Osteocyte (in vitro differentiated cells): ENCODE measurements around the gene TMEM143. TPM values are rescaled to one million over a fixed set of nuclear protein-coding genes. Genes with fewer than 3 reads are reported as not detected.
"Not testable (repeated sequence)": the region's sequence is repeated elsewhere in the genome, so short reads cannot be mapped to it uniquely, and the experiment has no call there.

ENCODE experiments used
- DNase-seq: peaks from one replicate; pipeline ENCODE4 v3.0.0; 2021; ENCODE audit warnings: mixed read lengths; ENCODE audit not compliant: unreplicated experiment; ENCODE audit errors: extremely low spot score
- H3K27ac Mint-ChIP-seq: one replicate; pipeline ENCODE4 v1.8.0; 2021; ENCODE audit warnings: mild to moderate bottlenecking, mixed read lengths; ENCODE audit not compliant: unreplicated experiment
- H3K27me3 Mint-ChIP-seq: one replicate; pipeline ENCODE4 v1.8.0; 2021; ENCODE audit warnings: mixed read lengths; ENCODE audit not compliant: unreplicated experiment
- H3K36me3 Mint-ChIP-seq: one replicate; pipeline ENCODE4 v1.8.0; 2021; ENCODE audit warnings: mixed read lengths; ENCODE audit not compliant: unreplicated experiment
- H3K4me1 Mint-ChIP-seq: one replicate; pipeline ENCODE4 v1.8.0; 2021; ENCODE audit warnings: mixed read lengths; ENCODE audit not compliant: unreplicated experiment
- H3K4me3 Mint-ChIP-seq: one replicate; pipeline ENCODE4 v1.8.0; 2021; ENCODE audit warnings: mild to moderate bottlenecking, moderate library complexity, mixed read lengths; ENCODE audit not compliant: unreplicated experiment
- H3K9me3 Mint-ChIP-seq: one replicate; pipeline ENCODE4 v1.8.0; 2021; ENCODE audit warnings: mixed read lengths; ENCODE audit not compliant: unreplicated experiment
- total RNA-seq: library from RNA; stranded (reverse); gene quantifications from 2 replicates; pipeline ENCODE4 v1.2.1, GENCODE V29; 2021
- TF ChIP-seq, protein P1 (sequence below): fragments of 200-600 bp; sonication (generic); IDR thresholded peaks from 2 replicates; pipeline ENCODE4 v1.5.0; 2021; ENCODE audit warnings: antibody characterized with exemption, mild to moderate bottlenecking, moderate library complexity

TMEM143 gene
- total RNA-seq, 1 donor from 2014 or later = 9.1 TPM

DNA sequence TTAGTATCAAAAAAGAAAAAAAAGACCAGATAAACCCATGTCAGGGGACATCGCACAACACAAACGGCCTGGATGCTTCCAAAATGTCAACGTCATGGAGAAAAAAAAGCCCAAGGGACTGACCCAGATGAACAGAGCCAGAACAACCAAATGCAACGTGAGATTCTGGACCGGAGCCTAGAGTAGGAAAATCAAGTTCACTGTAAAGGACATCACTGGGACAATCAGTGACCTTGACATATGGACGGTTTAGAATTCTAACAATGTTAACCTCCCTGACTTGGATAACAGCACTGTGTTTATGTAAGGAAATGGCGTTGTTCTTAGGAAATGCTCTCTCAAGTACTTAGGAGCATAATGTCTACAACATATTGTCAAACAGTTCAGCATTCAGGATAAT lies 53.5 kb downstream of the TMEM143 start:
- Mint-ChIP-seq H3K4me1 (peaks cover 6% of the 10 kb centered on the region), H3K27ac (no peak overlapping the region), H3K9me3 (no peaks in the 10 kb centered on the region), H3K36me3 (no peaks in the 10 kb centered on the region), H3K27me3 (no peaks in the 10 kb centered on the region), H3K4me3 (no peak overlapping the region)
- TF ChIP-seq, protein P1, sequence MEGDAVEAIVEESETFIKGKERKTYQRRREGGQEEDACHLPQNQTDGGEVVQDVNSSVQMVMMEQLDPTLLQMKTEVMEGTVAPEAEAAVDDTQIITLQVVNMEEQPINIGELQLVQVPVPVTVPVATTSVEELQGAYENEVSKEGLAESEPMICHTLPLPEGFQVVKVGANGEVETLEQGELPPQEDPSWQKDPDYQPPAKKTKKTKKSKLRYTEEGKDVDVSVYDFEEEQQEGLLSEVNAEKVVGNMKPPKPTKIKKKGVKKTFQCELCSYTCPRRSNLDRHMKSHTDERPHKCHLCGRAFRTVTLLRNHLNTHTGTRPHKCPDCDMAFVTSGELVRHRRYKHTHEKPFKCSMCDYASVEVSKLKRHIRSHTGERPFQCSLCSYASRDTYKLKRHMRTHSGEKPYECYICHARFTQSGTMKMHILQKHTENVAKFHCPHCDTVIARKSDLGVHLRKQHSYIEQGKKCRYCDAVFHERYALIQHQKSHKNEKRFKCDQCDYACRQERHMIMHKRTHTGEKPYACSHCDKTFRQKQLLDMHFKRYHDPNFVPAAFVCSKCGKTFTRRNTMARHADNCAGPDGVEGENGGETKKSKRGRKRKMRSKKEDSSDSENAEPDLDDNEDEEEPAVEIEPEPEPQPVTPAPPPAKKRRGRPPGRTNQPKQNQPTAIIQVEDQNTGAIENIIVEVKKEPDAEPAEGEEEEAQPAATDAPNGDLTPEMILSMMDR = no peak
- no peak for DNase-seq

DNA sequence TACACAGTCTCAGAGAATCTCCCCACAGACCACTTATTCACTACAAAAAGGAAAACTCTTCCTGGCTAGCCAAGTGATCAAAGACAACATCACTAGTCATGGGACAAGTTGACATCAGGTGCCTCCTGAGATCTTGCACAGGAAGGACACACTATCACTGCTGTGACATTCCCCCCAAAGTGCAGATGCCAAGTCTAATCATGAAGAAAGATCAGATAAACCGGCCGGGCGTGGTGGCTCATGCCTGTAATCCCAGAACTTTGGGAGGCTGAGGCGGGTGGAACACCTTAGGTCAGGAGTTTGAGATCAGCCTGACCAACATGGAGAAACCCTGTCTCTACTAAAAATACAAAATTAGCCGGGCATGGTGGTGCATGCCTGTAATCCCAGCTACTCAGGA lies 54.0 kb downstream of the TMEM143 start:
- H3K4me3 Mint-ChIP-seq, H3K27ac Mint-ChIP-seq, H3K36me3 Mint-ChIP-seq, H3K9me3 Mint-ChIP-seq, H3K27me3 Mint-ChIP-seq, H3K4me1 Mint-ChIP-seq, DNase-seq: not testable (repeated sequence)

DNA sequence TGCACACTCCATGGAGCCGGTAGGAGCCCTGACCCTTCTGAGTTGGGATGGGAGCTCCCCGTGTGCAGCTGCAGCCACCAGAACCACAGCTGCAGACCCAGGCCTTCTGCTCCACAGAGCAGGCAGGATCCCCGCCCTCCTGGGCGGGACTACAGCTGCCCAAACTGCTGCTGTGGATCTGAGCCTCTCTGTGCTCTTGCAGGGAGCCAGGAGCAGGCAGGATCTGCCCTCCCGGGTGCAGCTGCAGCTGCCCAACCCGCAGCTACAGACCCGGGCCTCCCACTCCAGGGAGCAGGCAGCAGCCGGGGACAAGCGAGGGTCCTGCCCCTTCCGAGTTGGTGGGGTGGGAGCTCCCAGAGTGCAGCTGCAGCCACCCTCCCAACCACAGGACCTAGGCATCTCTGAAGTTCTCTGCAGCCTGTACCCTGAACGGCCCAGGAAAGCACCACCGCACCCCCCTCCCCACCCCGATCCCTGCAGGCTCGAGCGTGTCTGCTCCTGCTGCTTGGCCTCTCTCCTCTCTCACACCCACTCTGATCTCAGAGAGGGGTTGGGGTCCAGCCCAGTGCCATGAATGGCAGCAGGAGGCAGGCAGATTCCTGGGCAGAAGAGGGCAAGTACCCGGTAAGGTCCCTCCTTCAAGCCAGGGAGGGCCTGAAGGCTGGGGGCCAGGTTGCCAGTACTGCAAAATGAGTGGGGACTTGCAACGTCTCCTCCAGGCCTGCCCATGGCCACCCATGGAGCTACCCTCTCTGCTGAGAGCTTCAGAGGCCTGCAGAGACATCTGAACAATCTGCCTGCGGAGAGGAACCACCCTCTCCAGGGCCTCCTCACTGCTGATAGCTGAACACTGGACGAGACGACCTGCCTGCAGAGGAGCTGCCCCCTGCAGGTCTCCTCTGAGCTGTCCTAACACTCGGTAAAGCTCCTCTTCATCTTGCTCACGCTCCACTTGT lies 54.8 kb downstream of the TMEM143 start:
- TF ChIP-seq, protein P1 = no peak
- Mint-ChIP-seq H3K4me3 (no peak overlapping the region), H3K27me3 (peaks cover 5% of the 10 kb centered on the region), H3K27ac (no peak overlapping the region), H3K36me3 (no peaks in the 10 kb centered on the region), H3K9me3 (no peaks in the 10 kb centered on the region), H3K4me1 (peaks cover 6% of the 10 kb centered on the region)
- no peak for DNase-seq

DNA sequence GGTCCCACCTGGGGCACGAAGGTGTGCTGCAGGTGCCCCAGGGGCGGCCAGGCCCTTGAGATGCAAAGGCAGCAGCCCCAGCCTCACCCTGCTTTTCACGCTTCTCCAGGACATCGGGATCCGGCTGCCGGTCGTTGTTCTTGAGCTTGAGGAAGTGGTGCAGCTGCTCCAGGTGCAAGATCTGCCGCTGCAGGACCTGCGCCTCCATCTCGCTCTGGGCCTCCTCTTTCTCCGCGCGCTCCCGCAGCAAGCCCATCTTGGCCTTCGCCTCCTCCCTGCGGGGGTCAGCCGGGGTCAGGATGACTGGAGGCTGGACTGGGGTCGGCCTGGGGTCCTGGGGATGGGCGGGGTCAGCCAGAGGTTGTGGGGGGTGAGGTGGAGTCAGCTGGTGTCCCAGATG lies 59.9 kb downstream of the TMEM143 start:
- no peaks in the 10 kb centered on the region for H3K9me3 Mint-ChIP-seq
- TF ChIP-seq, protein P1 = no peak
- no peaks in the 10 kb centered on the region for H3K4me1 Mint-ChIP-seq
- no peak overlapping the region for H3K27ac Mint-ChIP-seq
- DNase-seq = no peak
- H3K36me3 Mint-ChIP-seq = no peaks in the 10 kb centered on the region
- no peak overlapping the region for H3K4me3 Mint-ChIP-seq
- peaks cover 11% of the 10 kb centered on the region for H3K27me3 Mint-ChIP-seq

DNA sequence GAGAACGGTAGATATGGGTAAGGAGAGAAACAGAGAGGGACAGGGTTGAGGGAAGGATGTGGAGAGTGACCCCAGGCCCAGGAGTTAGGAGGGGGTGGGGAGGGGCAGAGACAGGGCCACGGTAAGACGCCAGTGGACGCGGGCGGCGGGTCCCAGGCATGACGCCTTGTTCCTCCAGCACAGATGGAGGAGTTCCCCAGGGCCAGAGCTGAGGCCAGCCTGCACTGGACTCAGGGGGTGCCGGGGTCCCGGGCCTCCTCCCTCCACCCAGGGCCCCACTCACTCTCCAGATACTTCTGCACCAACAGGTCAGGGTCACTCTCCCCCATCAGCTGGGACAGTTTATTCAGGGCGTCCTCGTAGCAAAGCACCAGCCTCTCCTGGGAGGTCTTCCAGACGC lies 60.4 kb downstream of the TMEM143 start:
- no peak overlapping the region for H3K4me3 Mint-ChIP-seq
- no peaks in the 10 kb centered on the region for H3K9me3 Mint-ChIP-seq
- no peaks in the 10 kb centered on the region for H3K36me3 Mint-ChIP-seq
- no peak for DNase-seq
- no peak overlapping the region for H3K27ac Mint-ChIP-seq
- peaks cover 11% of the 10 kb centered on the region for H3K27me3 Mint-ChIP-seq
- TF ChIP-seq, protein P1 = no peak
- H3K4me1 Mint-ChIP-seq = no peaks in the 10 kb centered on the region
